ENCODE results near the gene YARS1. TPM values are rescaled to one million over a fixed set of nuclear protein-coding genes. Genes with fewer than 3 reads are reported as not detected.

YARS1 gene
- total and polyA plus RNA-seq, 2 of the 13 experiments (the other 11 are each of a cell fraction or from before 2014, with no cell fraction given): 50.1 to 113 TPM

GRCh38 chr1:32817159-32817814, at the start of gene YARS1, which contains the start of gene S100PBP (continued):
- TF ChIP-seq CCAR2 (optimal IDR thresholded peaks at IDR 0.05; ENCODE audit: low read depth, low read length) (peak; percentile 92), JUND (CRISPR knock-in tag; IDR thresholded peaks at IDR 0.05) (peak; percentile 88), ATF1 (CRISPR knock-in tag; IDR thresholded peaks at IDR 0.05) (no peak), NBN (conservative IDR thresholded peaks at IDR 0.05) (no peak), ZNF619 (CRISPR knock-in tag; IDR thresholded peaks at IDR 0.05) (peak; percentile 95), TSC22D2 (CRISPR knock-in tag; IDR thresholded peaks at IDR 0.05; ENCODE audit: borderline replicate concordance) (peak; percentile 88; the same call in 1 of the 2 replicates), ZNF691 (CRISPR knock-in tag; IDR thresholded peaks at IDR 0.05; ENCODE audit: borderline replicate concordance, low read depth) (peak; percentile 80; the same call in 1 of the 2 replicates), MATR3 (CRISPR knock-in tag; IDR thresholded peaks at IDR 0.05) (no peak), CEBPB (IDR thresholded peaks at IDR 0.05; ENCODE audit: borderline replicate concordance, low read depth, low read length) (peak; percentile 97), HNF4A (CRISPR knock-in tag; IDR thresholded peaks at IDR 0.05) (peak; percentile 54), ZNF224 (CRISPR knock-in tag; IDR thresholded peaks at IDR 0.05) (peak; percentile 92; the same call in 1 of the 2 replicates), ZNF205 (CRISPR knock-in tag; IDR thresholded peaks at IDR 0.05) (peak; percentile 86; the same call in 1 of the 2 replicates)
- TF ChIP-seq, protein P1, sequence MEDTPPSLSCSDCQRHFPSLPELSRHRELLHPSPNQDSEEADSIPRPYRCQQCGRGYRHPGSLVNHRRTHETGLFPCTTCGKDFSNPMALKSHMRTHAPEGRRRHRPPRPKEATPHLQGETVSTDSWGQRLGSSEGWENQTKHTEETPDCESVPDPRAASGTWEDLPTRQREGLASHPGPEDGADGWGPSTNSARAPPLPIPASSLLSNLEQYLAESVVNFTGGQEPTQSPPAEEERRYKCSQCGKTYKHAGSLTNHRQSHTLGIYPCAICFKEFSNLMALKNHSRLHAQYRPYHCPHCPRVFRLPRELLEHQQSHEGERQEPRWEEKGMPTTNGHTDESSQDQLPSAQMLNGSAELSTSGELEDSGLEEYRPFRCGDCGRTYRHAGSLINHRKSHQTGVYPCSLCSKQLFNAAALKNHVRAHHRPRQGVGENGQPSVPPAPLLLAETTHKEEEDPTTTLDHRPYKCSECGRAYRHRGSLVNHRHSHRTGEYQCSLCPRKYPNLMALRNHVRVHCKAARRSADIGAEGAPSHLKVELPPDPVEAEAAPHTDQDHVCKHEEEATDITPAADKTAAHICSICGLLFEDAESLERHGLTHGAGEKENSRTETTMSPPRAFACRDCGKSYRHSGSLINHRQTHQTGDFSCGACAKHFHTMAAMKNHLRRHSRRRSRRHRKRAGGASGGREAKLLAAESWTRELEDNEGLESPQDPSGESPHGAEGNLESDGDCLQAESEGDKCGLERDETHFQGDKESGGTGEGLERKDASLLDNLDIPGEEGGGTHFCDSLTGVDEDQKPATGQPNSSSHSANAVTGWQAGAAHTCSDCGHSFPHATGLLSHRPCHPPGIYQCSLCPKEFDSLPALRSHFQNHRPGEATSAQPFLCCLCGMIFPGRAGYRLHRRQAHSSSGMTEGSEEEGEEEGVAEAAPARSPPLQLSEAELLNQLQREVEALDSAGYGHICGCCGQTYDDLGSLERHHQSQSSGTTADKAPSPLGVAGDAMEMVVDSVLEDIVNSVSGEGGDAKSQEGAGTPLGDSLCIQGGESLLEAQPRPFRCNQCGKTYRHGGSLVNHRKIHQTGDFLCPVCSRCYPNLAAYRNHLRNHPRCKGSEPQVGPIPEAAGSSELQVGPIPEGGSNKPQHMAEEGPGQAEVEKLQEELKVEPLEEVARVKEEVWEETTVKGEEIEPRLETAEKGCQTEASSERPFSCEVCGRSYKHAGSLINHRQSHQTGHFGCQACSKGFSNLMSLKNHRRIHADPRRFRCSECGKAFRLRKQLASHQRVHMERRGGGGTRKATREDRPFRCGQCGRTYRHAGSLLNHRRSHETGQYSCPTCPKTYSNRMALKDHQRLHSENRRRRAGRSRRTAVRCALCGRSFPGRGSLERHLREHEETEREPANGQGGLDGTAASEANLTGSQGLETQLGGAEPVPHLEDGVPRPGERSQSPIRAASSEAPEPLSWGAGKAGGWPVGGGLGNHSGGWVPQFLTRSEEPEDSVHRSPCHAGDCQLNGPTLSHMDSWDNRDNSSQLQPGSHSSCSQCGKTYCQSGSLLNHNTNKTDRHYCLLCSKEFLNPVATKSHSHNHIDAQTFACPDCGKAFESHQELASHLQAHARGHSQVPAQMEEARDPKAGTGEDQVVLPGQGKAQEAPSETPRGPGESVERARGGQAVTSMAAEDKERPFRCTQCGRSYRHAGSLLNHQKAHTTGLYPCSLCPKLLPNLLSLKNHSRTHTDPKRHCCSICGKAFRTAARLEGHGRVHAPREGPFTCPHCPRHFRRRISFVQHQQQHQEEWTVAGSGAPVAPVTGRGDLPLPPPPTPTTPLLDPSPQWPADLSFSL (CRISPR knock-in tag; IDR thresholded peaks at IDR 0.05): peak; percentile 28; the same call in 1 of the 2 replicates
- TF ChIP-seq, protein P2, sequence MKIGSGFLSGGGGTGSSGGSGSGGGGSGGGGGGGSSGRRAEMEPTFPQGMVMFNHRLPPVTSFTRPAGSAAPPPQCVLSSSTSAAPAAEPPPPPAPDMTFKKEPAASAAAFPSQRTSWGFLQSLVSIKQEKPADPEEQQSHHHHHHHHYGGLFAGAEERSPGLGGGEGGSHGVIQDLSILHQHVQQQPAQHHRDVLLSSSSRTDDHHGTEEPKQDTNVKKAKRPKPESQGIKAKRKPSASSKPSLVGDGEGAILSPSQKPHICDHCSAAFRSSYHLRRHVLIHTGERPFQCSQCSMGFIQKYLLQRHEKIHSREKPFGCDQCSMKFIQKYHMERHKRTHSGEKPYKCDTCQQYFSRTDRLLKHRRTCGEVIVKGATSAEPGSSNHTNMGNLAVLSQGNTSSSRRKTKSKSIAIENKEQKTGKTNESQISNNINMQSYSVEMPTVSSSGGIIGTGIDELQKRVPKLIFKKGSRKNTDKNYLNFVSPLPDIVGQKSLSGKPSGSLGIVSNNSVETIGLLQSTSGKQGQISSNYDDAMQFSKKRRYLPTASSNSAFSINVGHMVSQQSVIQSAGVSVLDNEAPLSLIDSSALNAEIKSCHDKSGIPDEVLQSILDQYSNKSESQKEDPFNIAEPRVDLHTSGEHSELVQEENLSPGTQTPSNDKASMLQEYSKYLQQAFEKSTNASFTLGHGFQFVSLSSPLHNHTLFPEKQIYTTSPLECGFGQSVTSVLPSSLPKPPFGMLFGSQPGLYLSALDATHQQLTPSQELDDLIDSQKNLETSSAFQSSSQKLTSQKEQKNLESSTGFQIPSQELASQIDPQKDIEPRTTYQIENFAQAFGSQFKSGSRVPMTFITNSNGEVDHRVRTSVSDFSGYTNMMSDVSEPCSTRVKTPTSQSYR (CRISPR knock-in tag; IDR thresholded peaks at IDR 0.05; ENCODE audit: borderline replicate concordance): peak; percentile 55; the same call in 1 of the 2 replicates

All from HepG2 (cell line).